H1 (cell line): ENCODE measurements around the gene DPP10. TPM values are rescaled to one million over a fixed set of nuclear protein-coding genes. Genes with fewer than 3 reads are reported as not detected.

Source experiments
- CTCF ChIA-PET: fragments of 300-600 bp; sonication (Branson Sonifier 250); formaldehyde crosslinking; loops from one replicate; lab custom pipeline; 2021; ENCODE audit not compliant: partially characterized antibody; lab: Charles Lee
- POLR2A ChIA-PET: fragments of 300-600 bp; sonication (Branson Sonifier 250); formaldehyde crosslinking; loops from one replicate; lab custom pipeline; 2021; ENCODE audit warnings: inconsistent platforms; ENCODE audit not compliant: partially characterized antibody; lab: Charles Lee
- DNase-seq, 2 experiments: peaks; one replicate each; pipeline versions ENCODE4 v3.0.0 to v3.0.0-alpha.2; 2010 to 2022; ENCODE audit warnings: low spot score in 2 of 2, low read depth in 1 of 2, mixed read lengths in 1 of 2
- FAIRE-seq: peaks from 2 replicates; lab custom pipeline; 2011; peaks lifted over from hg19 to GRCh38; lab: Jason Lieb, UNC
- H2AFZ ChIP-seq: 2 replicates; pipeline ENCODE4 v1.8.1; 2012; ENCODE audit warnings: low read length, inconsistent platforms
- H2AK5ac ChIP-seq: 2 replicates; pipeline ENCODE4 v1.6.1; 2013; ENCODE audit warnings: low read depth, low read length
- H2BK120ac ChIP-seq: replicated peaks from 2 replicates; pipeline ENCODE3; 2013; ENCODE audit warnings: low read depth, low read length, inconsistent platforms
- H2BK12ac ChIP-seq: 2 replicates; pipeline ENCODE4 v1.6.1; 2013; ENCODE audit warnings: low read depth, low read length
- H2BK15ac ChIP-seq: 2 replicates; pipeline ENCODE4 v1.6.1; 2013; ENCODE audit warnings: low read length
- H2BK20ac ChIP-seq: 2 replicates; pipeline ENCODE4 v1.6.1; 2013; ENCODE audit warnings: low read length
- H2BK5ac ChIP-seq: 2 replicates; pipeline ENCODE4 v1.6.1; 2013; ENCODE audit warnings: low read depth, low read length
- H3K14ac ChIP-seq: 2 replicates; pipeline ENCODE4 v1.6.1; 2013; ENCODE audit warnings: inconsistent platforms; ENCODE audit not compliant: insufficient read length
- H3K18ac ChIP-seq: 2 replicates; pipeline ENCODE4 v1.6.1; 2013; ENCODE audit warnings: low read length; ENCODE audit errors: extremely low read depth
- H3K23ac ChIP-seq: 2 replicates; pipeline ENCODE4 v1.6.1; 2013; ENCODE audit warnings: inconsistent platforms; ENCODE audit not compliant: insufficient read length
- H3K23me2 ChIP-seq: 2 replicates; pipeline ENCODE4 v1.6.1; 2013; ENCODE audit warnings: low read depth, low read length
- H3K27ac ChIP-seq: 2 replicates; pipeline ENCODE4 v1.6.1; 2011; ENCODE audit warnings: low read depth, low read length, inconsistent platforms
- H3K27me3 ChIP-seq, 4 experiments: replicated peaks in 1 of 4; 1 replicate in 1 of 4; 2 replicates in 3 of 4; pipeline versions ENCODE4 v1.6.1 to v1.8.1; 2011 to 2013; ENCODE audit warnings: low read length in 3 of 4, mild to moderate bottlenecking in 3 of 4, inconsistent platforms in 2 of 4, mixed read lengths in 2 of 4, moderate library complexity in 1 of 4; ENCODE audit not compliant: control insufficient read depth in 3 of 4, insufficient read depth in 3 of 4; ENCODE audit errors: extremely low read depth in 1 of 4
- H3K36me3 ChIP-seq, 4 experiments: 2 replicates each; pipeline versions ENCODE4 v1.6.1 to v1.8.1; 2011 to 2013; ENCODE audit warnings: mild to moderate bottlenecking in 4 of 4, low read length in 3 of 4, moderate library complexity in 2 of 4, control low read depth in 1 of 4, inconsistent platforms in 1 of 4; ENCODE audit not compliant: insufficient read depth in 4 of 4, control insufficient read depth in 2 of 4
- H3K4ac ChIP-seq: replicated peaks from 2 replicates; pipeline ENCODE3; 2013; ENCODE audit warnings: low read length, low read depth, mixed read lengths, inconsistent platforms; ENCODE audit not compliant: insufficient read length
- H3K4me1 ChIP-seq, 4 experiments: replicated peaks in 1 of 4; 1 replicate in 1 of 4; 2 replicates in 3 of 4; pipeline versions ENCODE4 v1.6.1 to v1.8.1; 2011 to 2013; ENCODE audit warnings: low read length in 3 of 4, inconsistent platforms in 2 of 4, mixed read lengths in 1 of 4; ENCODE audit not compliant: insufficient read depth in 4 of 4, control insufficient read depth in 3 of 4
- H3K4me2 ChIP-seq, 2 experiments: 2 replicates each; pipeline versions ENCODE4 v1.6.1 to v1.8.1; 2011 to 2013; ENCODE audit warnings: low read depth in 2 of 2, low read length in 2 of 2, control low read depth in 1 of 2, inconsistent platforms in 1 of 2, mild to moderate bottlenecking in 1 of 2; ENCODE audit not compliant: insufficient read depth in 1 of 2
- H3K4me3 ChIP-seq, 4 experiments: fragments of 200-600, 300-600 bp in 1 of 4; sonication (generic), shearing (Covaris generic), sonication (Bioruptor Twin) in 1 of 4; 2 replicates each; pipeline versions ENCODE4 v1.5.1 to v1.8.1; 2011 to 2016; ENCODE audit warnings: low read length in 4 of 4, low read depth in 3 of 4, control low read depth in 2 of 4, inconsistent platforms in 2 of 4, mild to moderate bottlenecking in 2 of 4, mixed read lengths in 1 of 4, moderate library complexity in 1 of 4; ENCODE audit not compliant: insufficient read depth in 2 of 4; ENCODE audit errors: extremely low read depth in 1 of 4
- H3K56ac ChIP-seq: replicated peaks from 2 replicates; pipeline ENCODE3; 2013; ENCODE audit warnings: low read depth, mild to moderate bottlenecking, mixed read lengths, low read length, inconsistent platforms; ENCODE audit not compliant: insufficient read length
- H3K79me1 ChIP-seq: 2 replicates; pipeline ENCODE4 v1.6.1; 2013; ENCODE audit warnings: low read depth, low read length, control low read depth
- H3K79me2 ChIP-seq, 2 experiments: 2 replicates each; pipeline versions ENCODE4 v1.6.1 to v1.8.1; 2012 to 2013; ENCODE audit warnings: low read length in 2 of 2, mild to moderate bottlenecking in 2 of 2, inconsistent platforms in 1 of 2; ENCODE audit not compliant: insufficient read depth in 2 of 2, control insufficient read depth in 1 of 2
- H3K9ac ChIP-seq, 4 experiments: replicated peaks in 1 of 4; 1 replicate in 1 of 4; 2 replicates in 3 of 4; pipeline versions ENCODE4 v1.6.1 to v1.8.1; 2011 to 2013; ENCODE audit warnings: low read depth in 3 of 4, low read length in 3 of 4, control low read depth in 2 of 4, mild to moderate bottlenecking in 2 of 4, moderate library complexity in 2 of 4, inconsistent platforms in 1 of 4; ENCODE audit errors: extremely low read depth in 1 of 4
- H3K9me3 ChIP-seq, 2 experiments: 2 replicates each; pipeline versions ENCODE4 v1.6.1 to v1.8.1; 2012 to 2013; ENCODE audit warnings: mild to moderate bottlenecking in 2 of 2, moderate library complexity in 2 of 2, control low read depth in 1 of 2, inconsistent platforms in 1 of 2, low read depth in 1 of 2, low read length in 1 of 2, mixed read lengths in 1 of 2; ENCODE audit not compliant: insufficient read depth in 2 of 2
- H4K20me1 ChIP-seq, 2 experiments: replicated peaks in 1 of 2; 2 replicates each; pipeline versions ENCODE3 to v1.8.1; 2011 to 2013; ENCODE audit warnings: inconsistent platforms in 2 of 2, low read length in 2 of 2, mild to moderate bottlenecking in 1 of 2; ENCODE audit not compliant: insufficient read depth in 2 of 2, control insufficient read depth in 1 of 2
- H4K5ac ChIP-seq: 2 replicates; pipeline ENCODE4 v1.6.1; 2013; ENCODE audit warnings: low read length, low read depth, mixed read lengths, inconsistent platforms; ENCODE audit not compliant: insufficient read length
- H4K8ac ChIP-seq: 2 replicates; pipeline ENCODE4 v1.8.0; 2013; ENCODE audit warnings: mild to moderate bottlenecking, moderate library complexity, low read length, inconsistent platforms; ENCODE audit not compliant: insufficient read depth; ENCODE audit errors: extremely low read depth
- H4K91ac ChIP-seq: replicated peaks from 2 replicates; pipeline ENCODE3; 2013; ENCODE audit warnings: low read length, mixed read lengths, inconsistent platforms; ENCODE audit not compliant: insufficient read length
- CHD1 ChIP-seq: IDR thresholded peaks from 2 replicates; pipeline ENCODE4 v1.6.1; 2012; ENCODE audit warnings: low read depth, low read length, improper control_type of control experiment
- EP300 ChIP-seq, 2 experiments: IDR thresholded peaks; 1 replicate in 1 of 2; 2 replicates in 1 of 2; pipeline ENCODE4 v1.6.1; 2011 to 2012; ENCODE audit warnings: low read depth in 2 of 2, low read length in 2 of 2, mild to moderate bottlenecking in 2 of 2, borderline replicate concordance in 1 of 2, inconsistent platforms in 1 of 2, moderate library complexity in 1 of 2
- EZH2 ChIP-seq: fragments of 200-600 bp; sonication (generic); IDR thresholded peaks from 2 replicates; pipeline ENCODE4 v1.7.1; 2012; ENCODE audit warnings: low read depth, mild to moderate bottlenecking, moderate library complexity, low read length, inconsistent platforms; ENCODE audit not compliant: severe bottlenecking
- JUND ChIP-seq: IDR thresholded peaks from 2 replicates; pipeline ENCODE4 v1.6.1; 2011; ENCODE audit warnings: mild to moderate bottlenecking, improper control_type of control experiment, low read length
- KDM1A ChIP-seq: fragments of 200-600, 300-600 bp; sonication (generic); IDR thresholded peaks from 2 replicates; pipeline ENCODE4 v1.7.1; 2016; ENCODE audit warnings: mild to moderate bottlenecking, low read length, borderline replicate concordance
- POLR2A ChIP-seq, 2 experiments: IDR thresholded peaks; 1 replicate in 1 of 2; 2 replicates in 1 of 2; pipeline ENCODE4 v1.6.1; 2011; ENCODE audit warnings: low read depth in 2 of 2, low read length in 2 of 2, mild to moderate bottlenecking in 2 of 2; ENCODE audit errors: control extremely low read depth in 1 of 2
- POU5F1 ChIP-seq: IDR thresholded peaks from 2 replicates; pipeline ENCODE4 v1.6.1; 2011; ENCODE audit warnings: low read depth, mild to moderate bottlenecking, low read length, moderate library complexity
- SIX5 ChIP-seq: IDR thresholded peaks from 2 replicates; pipeline ENCODE4 v1.6.1; 2011; ENCODE audit warnings: mild to moderate bottlenecking, low read depth, low read length
- SP1 ChIP-seq: IDR thresholded peaks from 2 replicates; pipeline ENCODE4 v1.6.1; 2011; ENCODE audit warnings: low read depth, low read length
- SRF ChIP-seq: IDR thresholded peaks from 2 replicates; pipeline ENCODE4 v1.6.1; 2011; ENCODE audit warnings: mild to moderate bottlenecking, low read depth, low read length, moderate library complexity
- SUZ12 ChIP-seq: fragments of 200-600 bp; sonication (generic); IDR thresholded peaks from 2 replicates; pipeline ENCODE4 v1.6.1; 2012; ENCODE audit warnings: mild to moderate bottlenecking, inconsistent platforms, low read length, moderate library complexity, mixed read lengths
- TAF1 ChIP-seq: IDR thresholded peaks from 2 replicates; pipeline ENCODE4 v1.6.1; 2011; ENCODE audit warnings: mild to moderate bottlenecking, low read depth, low read length
- TAF7 ChIP-seq: optimal IDR thresholded peaks from 2 replicates; pipeline ENCODE3; 2011; ENCODE audit warnings: low read depth, mild to moderate bottlenecking, inconsistent platforms, low read length, moderate library complexity, borderline replicate concordance
- TBP ChIP-seq: IDR thresholded peaks from 2 replicates; pipeline ENCODE4 v1.6.1; 2011; ENCODE audit warnings: low read depth, low read length, improper control_type of control experiment
- ZNF274 ChIP-seq: IDR thresholded peaks from 2 replicates; pipeline ENCODE4 v1.7.0; 2012; ENCODE audit warnings: low read length, borderline replicate concordance; ENCODE audit errors: extremely low read depth
- WGBS, 2 experiments: shearing (Covaris generic) in 1 of 2; methylation state at CpG; one replicate each; pipeline versions ENCODE4 v1.1.6 to v1.1.7; 2013 to 2015; ENCODE audit warnings: low lambda C conversion rate in 2 of 2, mixed read lengths in 2 of 2, inconsistent platforms in 1 of 2, low coverage in 1 of 2, missing lambda C conversion rate in 1 of 2; ENCODE audit not compliant: insufficient replicate concordance in 2 of 2, insufficient coverage in 1 of 2, insufficient read length in 1 of 2; ENCODE audit errors: extremely low coverage in 1 of 2, missing lambda C conversion rate in 1 of 2; 5-methylcytosine and 5-hydroxymethylcytosine counted together
- polyA plus RNA-seq, 7 experiments: library from polyadenylated mRNA; depleted of rRNA in 3 of 7; stranded (reverse) in 5 of 7; unstranded in 2 of 7; fragments of >200 nt in 5 of 7; fragments of 200-250 nt in 2 of 7; gene quantifications; 1 replicate in 5 of 7; 2 replicates in 1 of 7; 4 replicates in 1 of 7; pipeline versions ENCODE4 v1.2.1 to v1.2.3, GENCODE V29; 2011 to 2013; ENCODE audit warnings: missing spikeins in 2 of 7, mixed read lengths in 2 of 7
- total RNA-seq: library from RNA; stranded (reverse); fragmentation: NEBNext Ultra II Directional; extraction: Animal tissue kit (Norgen Biotek cat#: 25700); gene quantifications from 2 replicates; pipeline ENCODE4 v1.2.1, GENCODE V29; 2021
- TF ChIP-seq, protein P1 (sequence below): IDR thresholded peaks from 2 replicates; pipeline ENCODE4 v1.6.1; 2012; ENCODE audit warnings: inconsistent platforms

Gene DPP10
- total and polyA plus RNA-seq, 2 of the 8 experiments (the other 6 are each of a cell fraction or from before 2014, with no cell fraction given) = 3.3 to 7.2 TPM

DNA sequence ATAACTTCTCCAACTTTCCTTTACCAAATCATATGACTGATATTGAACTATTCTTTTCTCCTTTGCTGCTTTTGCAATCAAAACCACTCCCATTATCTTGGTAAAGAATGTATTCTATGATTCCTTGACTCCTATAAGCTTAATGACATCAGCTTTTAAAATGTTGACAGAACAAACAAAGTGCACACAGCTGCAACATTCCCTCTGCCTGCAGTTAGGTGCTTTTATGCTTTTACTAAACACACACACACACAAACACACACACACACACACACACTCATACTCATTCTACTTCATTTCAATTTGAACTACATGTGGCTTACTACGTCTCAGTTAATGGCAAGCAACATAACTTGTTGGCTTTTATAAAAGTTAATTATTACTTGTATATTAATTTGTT, 946.6 kb downstream of the DPP10 start:
- no peak for FAIRE-seq
- Histone ChIP-seq H4K8ac (no peak overlapping the region), H3K4ac (no peak overlapping the region), H3K27ac (no peak overlapping the region), H3K27me3 (no peaks in the 10 kb centered on the region), H2AFZ (no peak overlapping the region), H2BK5ac (no peak overlapping the region), H2BK120ac (no peak overlapping the region), H2BK15ac (no peak overlapping the region), H3K36me3 (no peaks in the 10 kb centered on the region; a peak in 1 of 8 replicates), H3K79me2 (no peaks in the 10 kb centered on the region), H3K23me2 (no peaks in the 10 kb centered on the region), H3K18ac (no peak overlapping the region), H3K4me3 (no peak overlapping the region), H3K4me1 (peaks cover 0 to 2% (median 0%) of the 10 kb centered on the region in 4 experiments; a peak in 2 of 7 replicates), H2BK20ac (no peak overlapping the region), H3K56ac (no peak overlapping the region), H3K79me1 (no peaks in the 10 kb centered on the region), H2AK5ac (no peak overlapping the region), H4K20me1 (no peaks in the 10 kb centered on the region), H3K14ac (no peak overlapping the region), H2BK12ac (no peak overlapping the region), H3K23ac (no peak overlapping the region), H4K5ac (no peak overlapping the region), H3K9me3 (no peaks in the 10 kb centered on the region; a peak in 2 of 4 replicates), H3K9ac (no peak overlapping the region), H4K91ac (no peak overlapping the region), H3K4me2 (no peak overlapping the region)
- 75% methylated on average over 1 of the region's 1 CpG; no CpG with 5 or more reads in 1 of the 2 experiments for WGBS, 2 experiments
- DNase-seq = no peak
- POLR2A ChIA-PET = no interaction called here
- CTCF ChIA-PET = interaction anchor here (0.9 kb wide), 1 partner anchor 29 kb away, joined by 3 read pairs; no protein-coding TSS in a partner anchor
- TF ChIP-seq ZNF274 = no peak
- TF ChIP-seq, protein P1, sequence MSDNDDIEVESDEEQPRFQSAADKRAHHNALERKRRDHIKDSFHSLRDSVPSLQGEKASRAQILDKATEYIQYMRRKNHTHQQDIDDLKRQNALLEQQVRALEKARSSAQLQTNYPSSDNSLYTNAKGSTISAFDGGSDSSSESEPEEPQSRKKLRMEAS = no peak
- TF ChIP-seq TBP = no peak
- no peak for TF ChIP-seq SP1
- no peak for TF ChIP-seq TAF7
- TF ChIP-seq POU5F1 = no peak
- TF ChIP-seq SIX5 = no peak
- no peak for TF ChIP-seq EZH2
- TF ChIP-seq TAF1 = no peak
- no peak for TF ChIP-seq SUZ12
- no peak for TF ChIP-seq CHD1
- no peak for TF ChIP-seq SRF
- no peak for TF ChIP-seq JUND
- TF ChIP-seq EP300 (IDR thresholded peaks at IDR 0.05; ENCODE audit: borderline replicate concordance in 1 of 2, low read depth in 2 of 2, low read length in 2 of 2) = no peak
- no peak for TF ChIP-seq KDM1A
- TF ChIP-seq POLR2A (IDR thresholded peaks at IDR 0.05; ENCODE audit: control extremely low read depth in 1 of 2, low read depth in 2 of 2, low read length in 2 of 2) = no peak
